GM21717 (cell line): ENCODE data around the gene LSM7.
"Not testable (repeated sequence)": the region's sequence is repeated elsewhere in the genome, so short reads cannot be mapped to it uniquely, and the experiment has no call there.

Source experiments
- ATAC-seq: cut with Tn5 transposase; IDR thresholded peaks from one replicate; pipeline ENCODE4 v1.9.1; 2021; ENCODE audit warnings: mild to moderate bottlenecking, moderate library complexity; ENCODE audit not compliant: unreplicated experiment

The LSM7 gene

DNA sequence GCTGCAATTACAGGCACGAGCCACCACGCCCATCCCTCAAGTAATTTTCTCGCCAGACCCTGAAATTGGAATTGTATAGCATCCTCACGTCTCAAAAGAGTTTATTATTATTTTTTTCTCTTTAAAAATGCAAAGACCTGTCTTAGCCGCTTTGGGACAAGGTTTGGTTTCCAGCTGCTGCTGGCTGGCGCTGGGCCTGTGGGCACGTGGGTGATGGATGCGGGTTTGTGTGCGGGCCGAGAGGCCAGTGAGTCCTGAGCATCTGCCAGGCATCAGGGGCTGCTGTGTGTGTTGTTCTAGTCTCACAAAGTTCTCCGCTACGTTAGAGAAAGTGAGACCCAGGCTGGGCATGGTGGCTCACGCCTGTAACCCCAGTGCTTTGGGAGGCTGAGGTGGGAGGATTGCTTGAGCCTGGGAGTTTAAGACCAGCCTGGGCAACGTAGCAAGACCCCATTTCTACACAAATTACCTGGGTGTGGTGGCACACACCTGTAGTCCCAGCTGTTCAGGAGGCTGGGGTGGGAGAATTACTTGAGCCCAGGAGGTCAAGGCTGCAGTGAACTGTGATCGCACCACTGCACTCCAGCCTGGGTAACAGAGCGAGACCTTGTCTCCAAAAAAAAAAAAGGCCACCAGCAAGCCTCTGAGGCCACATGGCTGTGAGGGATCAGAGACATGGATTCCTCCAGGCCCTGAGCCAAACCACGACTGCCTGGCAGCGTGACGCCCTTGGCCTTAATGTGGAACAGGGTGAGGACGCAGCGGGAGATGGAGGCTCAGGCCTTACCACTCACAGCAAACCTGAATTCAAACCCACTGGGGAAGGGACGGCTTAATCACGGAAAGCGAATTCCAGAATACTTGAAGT is 27.0 kb upstream of the LSM7 start:
- ATAC-seq: no peak

DNA sequence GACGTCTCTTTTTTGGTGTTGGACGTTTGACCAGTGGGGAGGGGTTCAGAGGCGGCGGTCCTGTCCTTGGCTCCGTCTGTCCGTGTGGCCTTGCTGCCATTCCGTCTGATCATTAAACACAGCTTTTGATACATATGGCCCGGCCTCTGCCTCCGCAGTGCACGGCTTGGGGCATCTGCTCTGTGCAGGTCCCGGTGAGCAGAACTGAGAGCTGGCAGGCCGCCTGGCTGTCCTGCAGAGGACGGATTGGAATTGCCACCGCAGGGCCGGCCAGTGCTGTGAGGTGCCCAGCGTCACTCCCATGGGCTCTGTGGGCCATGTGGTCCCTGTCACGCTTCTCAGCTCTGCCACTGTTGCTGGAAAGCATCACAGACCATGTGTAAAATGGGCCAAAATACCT is 26.3 kb upstream of the LSM7 start:
- ATAC-seq: no peak

DNA sequence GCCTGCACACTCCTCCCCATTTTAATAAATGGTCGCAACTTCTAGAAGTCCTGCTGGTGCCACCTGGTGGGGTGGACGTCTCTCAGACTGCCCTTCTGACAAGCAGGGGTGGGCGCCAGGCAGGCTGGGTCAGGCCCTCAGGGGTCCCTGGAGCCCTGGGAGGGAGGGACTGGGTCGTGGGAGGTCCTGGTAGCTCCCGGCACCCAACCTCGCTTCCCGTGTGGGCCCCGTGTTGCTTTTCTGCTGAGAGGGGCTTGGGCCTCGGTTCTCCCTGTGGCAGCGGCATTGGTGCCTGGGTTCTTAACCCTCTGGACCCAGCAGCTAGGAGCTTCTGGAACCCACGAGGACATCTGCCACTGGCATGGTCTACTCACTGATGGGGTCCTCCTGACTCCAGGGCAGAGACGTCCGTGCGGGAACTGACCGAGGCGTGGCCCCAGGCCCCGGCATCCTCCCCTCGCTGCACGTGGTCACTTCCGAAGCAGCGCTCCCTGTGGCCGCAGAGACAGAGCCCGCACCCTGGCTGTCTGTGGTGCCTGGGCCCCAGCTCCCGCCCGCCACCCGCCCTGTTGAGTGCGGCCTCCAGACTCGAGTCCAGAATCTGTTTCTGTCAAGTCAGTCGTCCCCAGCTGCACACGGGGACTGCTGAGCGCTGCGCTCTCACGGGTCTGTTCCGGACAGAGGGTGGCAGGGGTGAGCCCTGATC is 25.7 kb upstream of the LSM7 start:
- no peak for ATAC-seq

DNA sequence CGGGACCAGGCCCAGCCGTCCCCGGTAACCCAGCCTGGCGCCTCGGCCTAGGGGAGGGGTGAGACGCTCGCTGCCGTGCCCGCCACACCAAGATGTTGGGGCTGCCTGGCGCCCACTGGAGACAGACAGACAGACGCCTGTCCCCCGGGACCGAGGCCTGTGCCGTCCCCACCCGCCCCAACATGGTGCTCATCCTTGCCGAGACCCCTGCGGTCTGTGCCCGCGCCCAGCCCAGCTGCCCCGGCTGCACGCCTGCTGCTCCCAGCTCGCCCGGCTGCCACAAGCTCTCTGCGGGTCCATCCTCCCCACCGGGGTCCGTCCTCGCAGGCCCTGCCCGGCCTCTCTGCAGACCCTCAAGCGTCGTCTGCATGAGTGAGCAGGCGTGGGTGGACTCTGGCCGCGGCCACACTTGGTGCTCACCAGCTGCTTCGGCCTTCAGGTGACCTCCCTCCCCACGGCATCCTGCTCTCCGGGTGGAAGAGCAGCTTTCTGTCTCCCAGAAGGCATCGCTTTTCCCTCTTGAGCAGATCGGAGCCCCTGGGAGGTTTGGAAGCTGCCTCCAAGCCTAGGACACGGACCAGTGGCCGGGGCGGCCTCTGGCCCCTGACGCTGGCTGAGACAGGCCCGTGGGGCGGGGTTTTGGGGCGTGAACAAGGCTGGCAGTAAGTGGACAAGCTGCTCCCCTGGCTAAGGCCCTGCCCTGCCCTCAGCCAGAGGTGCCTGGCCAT is 24.9 kb upstream of the LSM7 start:
- no peak for ATAC-seq

DNA sequence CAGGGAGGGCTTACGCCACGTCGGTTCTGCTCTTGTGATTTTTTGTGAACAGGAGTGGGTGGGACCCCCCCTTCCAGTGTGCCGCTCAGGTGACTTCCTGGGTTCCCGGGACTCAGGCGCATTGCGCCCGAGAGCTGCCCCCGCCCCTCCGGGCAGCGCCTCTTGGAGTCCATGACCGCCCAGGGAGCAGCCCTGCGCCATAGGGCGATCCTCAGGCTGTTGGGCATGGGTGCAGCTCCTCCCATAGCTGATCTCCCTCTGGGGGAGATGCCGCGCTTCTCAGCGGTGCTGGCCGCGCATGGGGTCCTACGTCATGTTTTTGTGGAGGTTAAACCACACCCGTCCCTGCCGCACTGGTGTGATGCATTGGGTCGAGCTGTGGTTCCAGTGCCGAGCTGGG is 23.7 kb upstream of the LSM7 start:
- ATAC-seq: no peak

DNA sequence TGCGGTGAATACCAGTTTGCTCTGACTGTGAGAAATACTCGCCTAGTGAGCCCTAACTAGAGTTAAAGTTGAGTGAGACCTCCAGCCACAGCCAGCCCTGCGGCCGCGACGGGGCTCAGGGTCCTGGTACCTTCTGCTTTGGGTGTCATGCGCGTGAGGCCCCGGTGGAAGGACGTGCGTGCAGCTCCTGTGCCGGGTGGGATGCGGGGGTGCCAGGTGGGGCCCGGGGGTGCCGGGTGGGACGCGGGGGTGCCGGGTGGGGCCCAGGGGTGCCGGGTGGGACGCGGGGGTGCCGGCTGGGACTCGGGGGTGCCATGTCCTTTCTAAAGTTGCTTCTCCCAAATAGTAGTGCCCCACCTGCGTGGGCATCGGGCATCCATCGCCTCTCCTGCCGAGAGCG is 23.2 kb upstream of the LSM7 start:
- no peak for ATAC-seq

DNA sequence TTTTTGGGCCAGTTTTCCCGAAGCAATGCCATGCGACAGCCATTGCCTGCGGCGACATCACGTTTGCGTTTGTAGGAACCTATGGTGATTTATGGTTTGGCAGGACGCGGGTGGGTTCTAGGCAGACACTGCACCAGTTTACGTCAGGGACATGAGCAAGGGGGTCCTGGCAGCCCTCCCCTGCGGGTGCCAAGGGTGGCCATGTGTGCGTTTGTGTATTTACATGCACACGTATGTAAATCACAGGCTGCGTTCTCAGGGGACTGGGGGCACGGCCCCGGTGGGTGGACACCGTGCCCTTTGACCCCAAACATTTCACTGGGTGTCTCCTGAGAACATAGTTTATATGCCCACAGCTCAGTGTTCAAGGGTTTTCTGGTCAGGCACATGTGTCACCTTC is 22.3 kb upstream of the LSM7 start:
- no peak for ATAC-seq

DNA sequence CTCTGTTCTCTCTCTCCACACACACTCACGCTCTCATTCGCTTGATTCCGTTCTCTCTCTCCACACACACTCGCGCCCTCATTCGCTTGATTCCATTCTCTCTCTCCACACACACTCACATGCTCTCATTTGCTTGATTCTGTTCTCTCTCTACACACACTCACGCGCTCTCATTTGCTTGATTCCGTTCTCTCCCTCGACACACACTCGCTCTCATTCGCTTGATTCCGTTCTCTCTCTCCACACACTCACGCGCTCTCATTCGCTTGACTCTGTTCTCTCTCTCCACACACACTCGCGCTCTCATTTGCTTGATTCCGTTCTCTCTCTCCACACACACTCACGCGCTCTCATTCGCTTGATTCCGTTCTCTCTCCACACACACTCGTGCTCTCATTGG is 21.4 kb upstream of the LSM7 start:
- not testable (repeated sequence) for ATAC-seq

DNA sequence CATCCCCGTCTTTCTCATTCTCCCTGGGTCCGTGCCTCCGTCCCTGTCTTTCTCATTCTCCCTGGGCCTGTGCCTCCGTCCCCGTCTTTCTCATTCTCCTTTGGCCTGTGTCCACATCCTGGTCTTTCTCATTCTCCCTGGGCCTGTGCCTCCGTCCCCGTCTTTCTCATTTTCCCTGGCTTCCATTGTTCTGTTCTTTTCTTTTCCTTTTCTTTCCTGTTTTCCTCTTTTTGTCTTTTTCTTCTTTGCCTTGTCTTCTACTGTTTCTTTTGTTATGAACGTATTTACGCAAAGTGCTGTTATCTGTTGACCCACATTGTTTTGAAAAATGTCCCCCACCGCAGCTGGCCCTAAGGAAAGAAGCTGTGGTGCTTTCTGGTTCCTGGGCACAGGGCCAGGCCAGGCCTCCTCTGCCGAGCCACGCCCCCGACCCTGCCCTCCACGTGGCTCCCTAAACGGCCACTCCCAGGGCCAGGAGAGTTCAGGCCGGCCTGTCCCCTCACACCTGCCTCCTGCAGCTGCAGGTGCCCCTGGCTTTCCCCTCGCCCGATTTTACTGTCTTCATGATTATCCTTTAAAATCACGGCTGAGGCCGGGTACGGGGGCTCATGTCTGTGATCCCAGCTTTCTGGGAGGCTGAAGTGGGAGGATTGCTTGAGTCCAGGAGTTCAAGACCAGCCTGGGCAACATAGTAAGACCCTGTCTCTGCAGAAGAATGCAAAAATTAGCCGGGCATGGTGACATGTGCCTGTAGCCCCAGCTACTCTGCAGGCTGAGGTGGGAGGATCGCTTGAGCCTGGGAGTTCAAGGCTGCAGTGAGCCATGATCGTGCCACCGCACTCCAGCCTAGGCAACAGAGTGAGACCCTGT is 17.6 kb upstream of the LSM7 start:
- no peak for ATAC-seq

DNA sequence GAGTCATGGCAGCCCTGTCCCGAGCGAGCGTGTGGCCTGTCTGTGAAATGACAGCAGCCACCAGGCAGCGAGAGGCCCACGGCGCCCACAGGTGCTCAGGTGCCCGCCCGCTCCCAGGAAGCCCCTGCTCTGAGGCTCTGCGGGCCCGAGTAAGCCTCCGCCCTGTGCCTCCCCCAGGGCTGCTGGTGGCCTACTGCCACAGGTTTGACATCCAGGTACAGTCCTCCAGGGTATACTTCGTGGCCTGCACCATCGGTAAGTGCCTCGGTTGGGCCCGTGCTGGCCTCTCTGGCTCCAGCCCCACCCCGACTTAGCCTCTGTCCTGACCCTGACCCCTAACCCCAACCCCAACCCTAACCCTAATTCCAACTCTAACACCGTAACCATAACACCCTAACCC is 16.7 kb upstream of the LSM7 start:
- ATAC-seq: no peak

DNA sequence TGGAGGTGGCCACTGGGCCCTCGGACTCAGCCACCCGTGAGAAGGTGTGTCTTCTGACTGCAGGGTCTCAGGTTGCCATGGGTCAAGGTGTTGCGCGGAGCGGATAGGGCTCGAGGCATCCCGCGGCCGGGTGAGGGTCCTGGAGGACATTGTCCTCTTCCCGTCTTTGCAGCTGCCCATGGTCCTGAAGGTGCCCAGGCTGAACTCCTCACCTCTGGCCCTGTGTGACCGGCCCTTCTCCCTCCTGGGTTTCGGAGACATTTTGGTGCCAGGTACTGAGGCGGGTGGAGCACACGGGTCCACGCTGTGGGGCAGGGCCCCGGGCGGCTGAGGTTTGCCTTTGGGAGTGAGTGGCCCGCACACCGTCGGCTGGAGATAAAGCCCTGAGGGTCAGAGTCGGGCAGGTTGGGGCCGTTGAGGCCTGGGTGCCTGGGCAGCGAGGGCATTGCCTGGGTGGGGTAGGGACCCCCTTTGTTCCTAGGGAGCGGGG is 16.0 kb upstream of the LSM7 start:
- no peak for ATAC-seq

DNA sequence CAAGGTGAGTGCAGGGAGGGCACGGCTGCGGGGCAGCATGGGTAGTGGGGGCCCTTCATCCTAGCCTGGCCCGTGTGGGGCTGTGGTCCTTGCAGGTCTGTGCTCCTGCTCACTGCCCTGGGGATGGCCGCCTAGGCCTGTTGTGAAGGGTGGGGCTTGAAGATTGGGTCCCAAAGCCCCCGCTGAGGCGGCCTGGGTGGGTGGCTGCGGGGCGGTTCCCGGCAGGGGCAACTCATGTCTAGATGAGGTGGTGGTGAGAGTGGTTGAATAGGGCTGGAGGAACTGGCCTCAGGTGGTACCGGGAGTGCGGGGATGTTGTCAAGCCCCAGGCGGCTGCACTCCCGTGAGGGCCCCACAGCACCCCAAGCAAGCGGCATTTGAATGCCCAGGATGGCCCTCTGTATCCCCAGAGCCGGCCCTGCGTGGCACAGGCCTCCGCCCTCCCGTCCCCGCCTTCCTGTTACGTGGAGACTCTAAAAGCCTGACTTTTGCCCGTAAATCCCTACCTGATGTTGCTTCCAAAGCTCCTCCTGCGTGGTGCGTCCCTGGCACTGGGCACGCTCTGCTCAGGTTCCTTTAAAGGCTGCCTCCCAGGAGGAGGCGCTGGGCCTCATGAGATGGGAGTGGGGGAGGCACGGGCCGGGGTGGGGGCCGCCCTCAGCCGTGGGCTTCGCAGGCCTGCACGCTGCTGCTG is 15.1 kb upstream of the LSM7 start:
- no peak for ATAC-seq

DNA sequence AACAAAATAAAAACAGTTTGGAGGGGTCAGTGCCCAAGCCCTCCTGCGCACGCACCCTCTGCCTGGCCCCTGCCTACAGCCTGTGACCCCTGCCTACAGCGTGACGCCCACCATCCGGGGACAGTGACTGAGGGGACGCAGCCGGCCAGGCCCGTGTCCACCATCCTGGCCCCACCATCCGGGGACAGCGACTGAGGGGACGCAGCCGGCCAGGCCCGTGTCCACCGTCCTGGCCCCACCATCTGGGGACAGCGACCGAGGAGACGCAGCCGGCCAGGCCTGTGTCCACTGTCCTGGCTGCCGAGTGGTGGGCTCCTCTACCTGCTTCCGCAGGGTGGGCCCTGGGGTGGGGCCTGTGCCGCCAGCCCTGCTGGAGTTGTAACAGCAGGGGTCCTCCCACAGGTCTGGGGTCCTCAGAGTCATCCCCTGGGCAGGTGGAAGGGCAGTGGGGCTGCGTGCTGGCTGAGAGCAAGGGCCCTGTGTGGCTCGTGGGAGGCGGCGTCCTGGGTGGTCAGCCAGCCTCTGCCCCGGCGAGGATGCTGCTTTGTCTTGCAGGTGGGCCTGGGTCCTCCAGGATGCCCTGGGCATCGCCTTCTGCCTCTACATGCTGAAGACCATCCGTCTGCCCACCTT is 14.4 kb upstream of the LSM7 start:
- no peak for ATAC-seq

DNA sequence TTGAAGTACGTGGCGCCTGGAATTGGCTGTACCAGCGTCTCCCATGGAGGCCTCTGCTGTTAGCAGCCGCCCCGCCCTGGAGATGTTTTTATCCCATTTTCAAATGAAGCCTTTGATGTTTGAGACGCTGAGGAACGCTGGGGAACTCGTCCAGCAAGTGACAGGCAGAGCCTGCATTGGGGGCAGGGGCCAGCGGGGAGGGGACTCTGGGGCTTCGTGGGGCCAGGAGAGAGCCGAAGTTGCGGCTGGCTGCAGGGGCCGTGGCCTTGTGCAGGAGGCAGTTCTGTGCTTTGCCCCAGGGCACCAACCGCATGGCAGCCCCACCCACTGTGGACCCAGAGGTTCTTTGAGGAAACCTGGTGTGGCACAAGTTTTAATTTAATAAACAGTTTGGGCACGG is 13.6 kb upstream of the LSM7 start:
- ATAC-seq: no peak

DNA sequence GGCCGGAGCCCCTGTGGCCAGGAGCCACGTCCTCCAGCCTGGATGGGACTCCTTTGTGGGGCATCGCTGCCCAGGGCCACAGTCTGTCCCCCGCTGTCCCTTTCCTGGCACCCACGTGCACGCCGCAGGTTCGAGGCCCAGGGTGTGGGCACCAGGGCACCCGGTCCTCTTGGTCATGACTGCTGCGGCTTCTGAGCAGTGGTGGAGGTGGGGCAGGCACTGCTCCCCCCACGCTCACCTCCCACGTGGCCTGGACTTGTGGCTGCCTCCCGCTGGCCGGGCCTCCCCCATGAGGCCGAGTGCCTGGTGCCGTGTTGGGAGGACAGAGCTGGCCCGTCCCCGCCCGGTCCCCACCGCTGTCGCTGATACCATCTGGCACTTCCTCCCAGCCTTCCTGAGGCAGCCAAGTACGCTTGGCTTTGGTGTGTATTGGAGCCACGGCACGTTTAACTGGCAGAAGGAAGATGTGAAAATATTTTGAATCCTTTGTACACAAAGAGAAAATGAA is 12.9 kb upstream of the LSM7 start:
- ATAC-seq: no peak

DNA sequence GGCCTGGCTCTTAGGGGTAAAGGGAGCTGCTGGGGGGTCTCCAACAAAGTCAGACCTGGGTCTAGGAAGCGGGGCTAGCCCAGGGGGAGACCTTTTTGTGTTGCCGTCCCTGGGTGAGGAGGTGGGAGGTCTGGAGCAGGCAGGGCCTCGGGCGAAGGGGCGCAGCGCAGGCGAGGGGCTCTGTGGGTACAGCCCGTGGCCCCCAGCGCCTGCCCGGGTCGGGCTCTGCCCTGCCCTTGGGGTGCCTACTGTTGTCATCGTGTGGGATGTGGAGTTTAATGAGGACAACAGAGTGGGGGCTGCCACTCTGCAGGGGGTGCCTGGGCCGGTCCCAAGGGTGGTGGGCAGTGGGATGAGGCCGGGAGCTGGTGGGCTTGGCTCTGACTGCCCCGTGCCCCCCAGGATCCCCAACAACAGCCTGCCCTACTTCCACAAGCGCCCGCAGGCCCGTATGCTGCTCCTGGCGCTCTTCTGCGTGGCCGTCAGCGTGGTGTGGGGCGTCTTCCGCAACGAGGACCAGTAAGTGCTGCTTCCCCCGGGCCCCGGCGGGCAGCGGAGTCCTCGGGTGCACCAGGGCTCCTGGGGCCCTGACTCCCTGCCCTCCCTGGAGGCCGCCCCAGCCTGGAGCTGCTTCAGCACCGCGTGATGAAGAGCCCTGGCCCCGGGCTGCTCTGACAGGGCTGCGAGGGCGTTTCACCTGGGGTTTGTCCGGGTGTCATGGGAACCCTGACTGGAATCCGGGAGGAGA is 12.3 kb upstream of the LSM7 start:
- no peak for ATAC-seq

DNA sequence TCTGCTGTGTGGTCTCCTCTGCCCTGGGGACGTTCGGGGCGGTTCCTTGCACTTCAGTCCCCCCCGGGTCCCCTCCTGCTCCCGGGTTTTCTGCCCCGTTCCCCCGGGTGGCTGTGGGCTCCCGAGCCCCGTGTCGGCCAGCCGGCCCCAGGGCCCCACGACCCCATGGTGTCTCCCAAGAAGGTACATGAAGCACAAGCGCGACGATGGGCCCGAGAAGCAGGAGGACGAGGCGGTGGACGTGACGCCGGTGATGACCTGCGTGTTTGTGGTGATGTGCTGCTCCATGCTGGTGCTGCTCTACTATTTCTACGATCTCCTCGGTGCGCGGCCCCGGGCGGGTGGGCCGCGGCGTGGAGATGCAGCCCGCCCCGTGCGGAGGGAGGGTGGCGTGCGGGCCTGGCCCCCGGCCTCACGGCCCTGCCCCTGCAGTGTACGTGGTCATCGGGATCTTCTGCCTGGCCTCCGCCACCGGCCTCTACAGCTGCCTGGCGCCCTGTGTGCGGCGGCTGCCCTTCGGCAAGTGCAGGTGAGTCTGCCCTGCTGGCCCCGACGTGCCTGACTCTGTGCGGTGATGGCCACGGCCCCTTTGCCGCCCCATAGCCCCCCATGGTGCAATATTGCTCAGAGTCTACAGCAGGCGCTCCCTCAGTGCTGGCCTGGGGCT is 11.4 kb upstream of the LSM7 start:
- ATAC-seq: no peak
